ENCODE measurements around the gene NRXN3. TPM values are rescaled to one million over a fixed set of nuclear protein-coding genes. Genes with fewer than 3 reads are reported as not detected.

NRXN3 gene
- total RNA-seq, 1 donor from 2014 or later: 38.1 TPM

DNA sequence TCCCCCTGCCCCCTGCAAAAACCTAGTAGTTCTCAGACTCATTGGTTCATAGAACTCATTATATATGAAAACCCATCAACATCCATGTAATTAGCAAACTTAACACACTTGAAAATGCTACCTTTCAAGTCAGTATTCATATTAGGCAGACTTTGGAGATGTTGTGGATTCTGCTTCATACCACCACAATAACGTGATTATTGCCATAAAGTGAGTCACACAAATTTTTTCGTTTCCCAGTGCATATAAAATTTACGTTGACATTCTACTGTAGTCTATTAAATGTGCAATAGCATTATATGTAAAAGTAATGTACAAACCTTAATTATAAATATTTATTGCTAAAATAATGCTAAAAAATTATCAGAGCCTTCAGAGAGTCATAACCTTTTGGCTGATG lies 1387.1 kb downstream of the NRXN3 start:
- no peak for ATAC-seq
- intact Hi-C loops (cut with DNase I): no loop called here

DNA sequence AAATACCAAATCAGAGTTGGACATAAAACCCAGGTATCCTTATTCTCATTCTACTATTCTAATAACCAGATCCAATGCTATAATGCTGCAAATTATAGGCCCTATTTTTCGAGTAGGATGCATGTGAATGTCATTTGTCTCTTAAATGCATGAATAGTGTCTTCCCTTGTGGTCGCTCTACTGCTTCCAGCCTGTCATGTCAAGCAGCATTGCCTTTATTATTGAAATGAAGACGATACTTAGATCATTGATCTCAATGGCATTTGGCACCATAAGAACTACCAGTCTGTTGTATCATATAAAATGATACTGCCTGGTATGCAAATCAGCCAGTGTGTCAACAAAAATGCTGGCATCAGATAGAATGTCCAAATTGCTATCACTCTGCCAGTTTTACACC lies 1392.0 kb downstream of the NRXN3 start:
- ATAC-seq (no peak), DNase-seq (ENCODE audit: low spot score) (no peak)
- intact Hi-C loops (cut with DNase I): no loop called here

More for the DNA sequence above, 1387.1 kb downstream of the NRXN3 start:
- DNase-seq (ENCODE audit: low spot score): no peak

DNA sequence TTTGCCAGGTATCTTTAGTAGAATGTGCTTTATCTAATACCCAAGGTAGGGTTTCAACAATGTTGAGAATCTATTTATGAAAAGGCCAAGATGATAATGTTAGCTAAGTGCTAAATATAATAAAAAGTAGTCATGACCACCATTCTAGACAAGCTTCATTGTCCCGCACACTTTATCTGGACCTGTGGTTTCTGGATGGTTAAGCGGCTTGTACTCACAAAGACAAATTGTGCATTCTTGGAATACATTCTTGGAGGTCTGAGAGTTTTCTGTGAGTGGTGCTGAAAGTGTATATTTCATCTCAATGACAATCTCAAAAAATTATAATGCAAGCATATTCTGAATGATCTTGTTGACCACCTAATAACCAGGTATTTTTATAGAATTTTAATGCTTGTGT lies 1394.2 kb downstream of the NRXN3 start:
- intact Hi-C loops (cut with DNase I): no loop called here
- DNase-seq (ENCODE audit: low spot score) (no peak), ATAC-seq (no peak)

DNA sequence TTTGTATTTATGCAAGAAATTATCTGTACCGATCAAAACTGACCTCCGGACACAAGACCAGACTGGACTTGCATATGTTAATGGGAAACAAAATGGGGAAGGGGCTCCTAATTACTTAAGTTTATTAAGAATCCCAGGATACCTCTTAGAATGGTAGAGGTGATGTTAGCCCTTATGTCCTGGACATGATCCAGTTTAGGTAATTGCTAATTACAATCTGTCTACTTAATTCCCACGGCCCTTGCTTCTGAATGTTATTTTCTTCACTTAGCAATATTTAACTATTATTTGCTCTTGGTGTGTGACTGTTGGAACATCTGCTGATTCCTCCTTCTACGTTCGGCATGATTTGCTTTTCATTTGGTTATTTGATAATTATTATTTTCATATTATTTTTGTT lies 1397.1 kb downstream of the NRXN3 start:
- DNase-seq (ENCODE audit: low spot score) (no peak), ATAC-seq (no peak)
- intact Hi-C loops (cut with DNase I): no loop called here

DNA sequence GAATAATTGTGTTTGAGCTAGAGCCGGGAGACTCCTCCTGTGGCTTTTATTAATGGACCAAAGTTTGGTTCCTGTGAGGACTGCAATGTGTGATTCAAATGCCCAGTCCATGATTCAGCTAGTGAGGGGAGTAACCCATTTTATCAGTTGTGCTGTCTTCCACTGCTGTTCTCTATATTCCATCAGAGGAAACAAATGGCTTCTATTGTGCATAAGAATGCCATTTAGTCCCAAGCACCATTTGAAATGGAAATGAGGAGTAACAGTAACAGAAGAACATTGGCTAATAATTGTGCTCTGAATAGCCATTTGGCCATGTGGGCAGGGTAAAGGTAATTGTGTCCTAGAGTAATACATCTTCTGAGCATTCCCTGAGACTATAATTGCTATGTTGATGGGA lies 1398.4 kb downstream of the NRXN3 start:
- no peak for ATAC-seq
- no peak for DNase-seq (ENCODE audit: low spot score)
- intact Hi-C loops (cut with DNase I): no loop called here

DNA sequence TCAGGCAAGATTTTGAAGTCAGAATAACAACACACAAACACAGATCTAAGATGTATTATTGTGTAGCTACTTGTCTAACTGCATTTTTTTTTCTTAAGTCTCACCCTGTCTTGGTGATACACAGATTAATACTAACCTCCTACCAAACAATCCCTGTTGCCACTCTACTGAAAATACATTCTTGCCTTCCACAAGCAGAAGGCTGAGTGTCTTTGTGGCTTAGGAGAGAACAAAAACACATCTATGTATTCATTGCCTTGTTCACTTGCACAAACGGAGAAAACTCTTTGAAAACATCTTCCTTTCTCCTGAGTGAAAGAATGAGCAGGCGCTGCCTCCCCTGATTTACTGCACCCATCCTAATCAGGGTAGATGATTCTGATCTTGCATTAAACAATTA lies 1398.9 kb downstream of the NRXN3 start:
- ATAC-seq (no peak), DNase-seq (ENCODE audit: low spot score) (no peak)
- intact Hi-C loops (cut with DNase I): no loop called here

DNA sequence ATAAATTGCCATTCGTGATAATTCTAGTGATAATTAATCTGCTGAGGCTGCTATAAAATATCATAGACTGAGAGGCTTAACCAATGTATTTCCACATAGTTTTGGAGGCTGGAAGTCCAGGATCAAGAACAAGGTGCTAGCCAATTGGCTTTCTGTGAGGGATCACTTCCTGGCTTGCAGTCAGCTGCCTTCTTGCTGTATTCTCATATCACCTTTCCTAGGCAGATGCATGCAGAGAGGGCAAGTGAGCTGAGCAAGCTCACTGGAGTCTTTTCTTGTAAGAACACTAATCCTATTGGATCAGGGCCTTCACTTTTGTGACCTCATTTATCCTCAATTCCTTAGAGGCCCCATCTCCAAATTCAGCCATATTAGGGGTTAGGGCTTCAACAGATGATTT lies 1400.5 kb downstream of the NRXN3 start:
- intact Hi-C loops (cut with DNase I): no loop called here
- ATAC-seq: no peak
- no peak for DNase-seq (ENCODE audit: low spot score)

DNA sequence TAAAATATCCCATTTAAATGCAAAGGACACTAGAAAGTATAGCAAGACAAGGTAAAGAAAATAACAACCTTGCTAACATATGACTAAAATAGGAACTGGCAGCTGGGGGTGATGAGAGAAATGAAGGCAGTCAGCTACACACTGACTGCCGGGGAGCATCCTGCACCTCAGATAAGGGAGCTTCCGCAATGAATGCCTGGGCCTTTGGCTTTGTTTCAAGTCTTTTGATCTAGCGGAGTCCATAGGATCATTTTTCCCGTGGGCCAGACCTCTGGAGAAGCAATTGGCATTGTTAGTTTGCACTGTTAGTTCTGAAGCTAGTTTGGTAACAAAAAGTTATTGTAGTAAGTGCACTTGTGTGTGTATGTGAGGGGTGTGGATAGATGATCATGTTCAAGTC lies 1401.2 kb downstream of the NRXN3 start:
- intact Hi-C loops (cut with DNase I): no loop called here

DNA sequence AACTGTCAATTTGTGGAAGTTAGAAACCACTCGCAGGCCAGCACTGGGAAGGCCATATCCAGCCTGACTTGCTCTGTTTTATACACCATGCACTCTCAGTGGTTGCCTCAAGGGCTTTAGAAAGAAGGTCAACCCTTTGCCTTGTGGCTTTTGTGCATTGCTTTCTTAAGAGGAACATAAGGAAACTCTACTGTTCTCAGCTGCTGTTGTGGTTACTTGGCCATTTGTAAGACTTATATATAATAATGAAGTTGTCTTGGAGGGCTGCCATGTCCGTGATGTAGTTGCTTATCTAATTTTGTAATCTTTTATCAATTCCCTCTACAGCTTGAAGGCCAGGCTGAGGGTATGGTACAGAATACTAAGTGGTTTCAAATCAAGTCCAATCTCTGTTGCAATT lies 1403.3 kb downstream of the NRXN3 start:
- intact Hi-C loops (cut with DNase I): no loop called here
- ATAC-seq (no peak), DNase-seq (ENCODE audit: low spot score) (no peak)

More for the DNA sequence above, 1401.2 kb downstream of the NRXN3 start:
- no peak for ATAC-seq
- DNase-seq (ENCODE audit: low spot score): no peak

DNA sequence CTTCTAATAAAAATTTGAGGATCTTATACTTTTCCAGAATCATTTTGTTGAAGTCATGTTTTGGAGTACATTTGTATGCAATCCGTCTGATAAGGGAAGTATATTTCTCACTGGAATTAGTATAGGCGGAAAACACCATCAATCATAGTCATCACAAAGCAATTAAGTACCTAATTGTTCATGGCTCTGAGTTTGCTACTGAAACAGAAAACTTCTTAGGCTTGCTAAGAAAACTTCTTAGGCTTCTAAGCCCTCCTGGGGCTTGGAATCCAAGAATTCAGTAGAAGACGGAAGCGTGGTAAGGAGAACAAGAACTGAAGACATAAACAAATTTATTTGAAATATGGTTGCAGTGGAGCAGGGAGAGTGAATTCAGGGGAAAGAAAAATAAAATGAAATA lies 1404.9 kb downstream of the NRXN3 start:
- DNase-seq (ENCODE audit: low spot score) (no peak), ATAC-seq (no peak)
- intact Hi-C loops (cut with DNase I): no loop called here

DNA sequence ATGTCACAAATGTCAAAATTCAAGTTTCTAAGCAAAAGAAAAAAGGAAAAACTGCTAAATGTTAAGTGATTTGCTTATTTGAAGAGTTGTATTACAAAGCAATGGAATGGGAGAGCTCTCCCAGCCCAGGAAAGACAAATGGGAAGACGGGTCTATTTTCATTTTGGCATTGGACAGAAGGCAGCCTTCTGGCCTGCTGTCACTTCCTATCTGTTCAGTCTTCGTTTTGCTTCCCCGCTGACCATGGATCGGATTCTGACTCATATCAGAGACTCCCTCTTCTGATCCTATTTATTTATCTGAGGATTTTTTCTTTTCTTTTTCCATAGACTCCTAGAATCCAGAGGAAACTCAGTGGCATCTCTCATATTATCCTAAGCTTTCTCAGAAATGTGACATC lies 1406.3 kb downstream of the NRXN3 start:
- intact Hi-C loops (cut with DNase I): no loop called here
- ATAC-seq (no peak), DNase-seq (ENCODE audit: low spot score) (no peak)

DNA sequence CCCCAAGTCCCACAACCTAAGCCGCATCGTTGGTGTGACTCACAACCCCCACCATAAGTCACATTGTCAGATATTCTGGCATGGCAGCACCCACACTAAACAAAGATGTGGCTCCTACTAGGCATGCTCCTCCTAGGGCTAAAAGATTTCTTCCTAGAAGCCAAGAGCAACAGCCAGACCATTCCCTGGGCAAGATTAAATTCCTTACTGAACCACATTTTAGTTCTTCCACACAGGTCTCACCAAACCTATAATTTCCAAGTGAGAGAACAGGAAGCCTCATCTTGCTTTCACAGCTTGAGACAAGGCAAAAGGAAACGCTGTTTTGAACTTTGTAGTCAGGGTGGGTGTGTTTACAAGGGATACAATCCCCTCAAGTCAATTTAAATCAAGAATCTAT lies 1408.3 kb downstream of the NRXN3 start:
- DNase-seq (ENCODE audit: low spot score): no peak
- no peak for ATAC-seq
- intact Hi-C loops (cut with DNase I): no loop called here

DNA sequence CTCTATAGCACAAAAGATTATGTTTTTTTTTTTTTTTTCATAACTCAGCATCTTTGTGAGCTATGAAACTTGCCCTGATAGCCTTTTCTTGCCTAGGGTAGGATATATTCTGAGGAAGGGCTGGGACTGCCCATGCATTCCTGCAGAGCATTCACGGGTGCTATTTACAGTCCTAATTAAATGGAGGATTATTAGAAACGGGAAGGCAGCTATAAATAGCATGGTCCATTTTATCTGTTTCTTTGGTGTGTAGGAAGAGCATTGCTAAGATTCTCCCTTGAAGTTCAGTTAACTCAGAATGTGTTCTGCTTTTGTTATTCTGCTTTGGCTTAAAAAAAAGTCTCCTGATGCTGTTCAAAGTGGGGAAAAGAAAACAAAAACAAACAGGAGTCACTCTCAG lies 1410.2 kb downstream of the NRXN3 start:
- ATAC-seq (no peak), DNase-seq (ENCODE audit: low spot score) (no peak)
- intact Hi-C loops (cut with DNase I): no loop called here

DNA sequence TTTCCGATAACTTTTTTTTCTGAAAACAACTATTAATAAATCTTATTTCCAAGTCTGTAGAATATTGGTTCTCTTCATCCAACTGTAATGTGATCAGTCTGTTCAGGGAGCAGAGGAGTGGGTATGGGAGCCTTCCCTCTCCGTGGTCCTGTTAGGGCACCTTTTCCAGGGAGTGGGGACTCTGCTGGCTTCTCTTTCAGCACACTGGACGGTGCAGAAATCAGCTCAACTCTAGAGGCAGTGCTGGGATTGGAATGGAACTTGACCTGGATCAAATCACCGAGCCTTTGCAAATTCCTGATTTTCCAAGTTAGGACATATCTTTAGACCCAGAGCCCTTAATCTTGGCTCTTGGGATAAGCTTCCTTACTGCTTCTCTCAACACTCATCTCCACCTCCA lies 1410.7 kb downstream of the NRXN3 start:
- intact Hi-C loops (cut with DNase I): no loop called here
- ATAC-seq: no peak
- no peak for DNase-seq (ENCODE audit: low spot score)

DNA sequence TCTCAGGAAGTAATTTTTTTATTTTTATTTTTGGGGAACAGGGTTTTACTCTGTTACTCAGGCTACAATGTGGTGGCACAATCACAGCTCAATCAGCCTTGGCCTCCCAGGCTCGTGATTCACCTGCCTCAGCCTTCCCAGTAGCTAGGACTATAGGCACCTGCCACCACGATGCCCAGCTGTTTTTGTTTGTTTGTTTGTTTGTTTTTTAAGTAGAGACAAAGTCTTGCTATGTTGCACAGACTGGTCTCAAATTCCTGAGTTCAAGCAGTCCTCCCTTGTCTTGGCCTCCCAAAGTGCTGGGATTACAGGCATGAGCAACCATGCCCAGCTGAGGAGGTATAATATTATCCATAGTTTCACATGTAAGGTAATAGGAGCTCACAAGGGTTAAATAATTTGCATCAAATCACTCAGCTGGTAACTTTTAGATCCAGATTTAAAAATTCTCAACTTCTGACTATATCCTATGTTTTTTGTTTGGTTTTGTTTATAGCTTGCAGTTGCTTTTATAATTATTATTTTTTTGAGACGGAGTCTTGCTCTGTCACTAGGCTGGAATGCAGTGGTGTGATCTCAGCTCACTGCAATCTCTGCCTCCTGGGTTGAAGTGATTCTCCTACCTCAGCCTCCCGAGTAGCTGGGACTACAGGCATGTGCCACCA lies 1411.9 kb downstream of the NRXN3 start:
- intact Hi-C loops (cut with DNase I): no loop called here
- ATAC-seq (no peak), DNase-seq (ENCODE audit: low spot score) (no peak)

DNA sequence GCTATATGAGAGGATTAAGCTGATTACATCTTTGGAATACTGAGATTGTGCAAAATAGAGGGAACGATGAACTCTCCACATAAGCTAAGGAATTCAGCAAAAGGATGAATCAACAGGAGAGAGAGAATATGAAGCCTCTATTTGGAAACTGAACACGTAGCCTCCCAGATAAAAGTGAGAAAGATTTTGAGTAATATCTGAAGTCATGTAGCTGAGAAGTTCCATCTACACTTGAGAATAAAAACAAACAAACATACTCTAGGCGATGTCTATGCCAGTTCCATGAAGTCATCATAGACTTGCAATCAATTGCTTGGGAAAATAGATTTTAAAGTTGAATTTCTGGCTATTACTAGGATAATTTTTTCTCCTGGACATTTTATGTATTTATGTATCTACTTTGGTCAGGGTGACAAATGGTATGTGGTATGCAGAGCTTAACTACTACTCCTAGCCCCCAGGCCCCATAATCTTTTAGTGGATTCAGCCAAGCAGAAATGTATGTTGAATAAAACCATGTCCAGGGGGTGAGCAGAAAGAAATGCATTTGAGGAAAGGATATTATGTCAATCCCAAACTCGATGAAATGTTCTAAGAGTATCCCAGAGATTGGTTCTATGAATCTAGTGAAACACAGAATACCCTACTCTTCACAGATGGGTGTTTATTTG lies 1413.7 kb downstream of the NRXN3 start:
- ATAC-seq: no peak
- no peak for DNase-seq (ENCODE audit: low spot score)
- intact Hi-C loops (cut with DNase I): no loop called here

DNA sequence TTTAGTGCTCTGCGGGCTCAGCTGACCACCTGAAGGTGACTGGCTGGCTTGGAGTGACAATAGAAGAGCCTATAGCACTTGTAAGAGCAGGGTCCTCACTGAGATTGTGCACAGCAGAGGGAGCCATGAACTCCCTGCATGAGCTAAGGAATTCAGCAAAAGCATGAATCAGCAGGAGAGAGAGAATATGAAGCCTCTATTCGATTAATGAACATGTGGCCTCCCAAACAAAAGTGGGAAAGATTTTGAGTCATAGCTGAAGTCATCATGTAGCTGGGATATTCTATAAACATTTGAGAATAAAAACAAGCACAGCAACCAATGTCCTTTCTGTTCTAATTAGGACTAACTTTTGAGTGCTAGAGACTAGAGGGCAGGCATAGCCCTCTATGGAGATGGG lies 1414.5 kb downstream of the NRXN3 start:
- no peak for DNase-seq (ENCODE audit: low spot score)
- intact Hi-C loops (cut with DNase I): no loop called here
- ATAC-seq: no peak

DNA sequence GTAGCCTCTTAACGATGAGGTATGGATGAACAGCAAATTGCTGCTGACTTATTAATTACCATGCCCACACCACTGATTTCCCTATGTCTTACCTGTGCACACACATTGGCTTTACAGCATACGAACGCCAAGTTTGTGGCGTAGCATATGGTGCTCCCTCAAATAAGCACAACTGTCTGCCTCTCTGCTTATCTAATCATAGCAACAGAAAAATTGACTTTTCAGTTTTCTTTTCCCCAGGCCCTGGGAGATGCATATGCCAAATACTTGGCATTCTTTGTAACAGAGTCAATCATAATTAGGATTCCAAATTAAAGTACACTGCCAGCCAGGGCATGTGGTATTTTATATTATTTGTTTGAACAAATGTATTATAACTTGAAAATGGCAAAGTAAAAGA lies 1415.7 kb downstream of the NRXN3 start:
- intact Hi-C loops (cut with DNase I): no loop called here
- DNase-seq (ENCODE audit: low spot score) (no peak), ATAC-seq (no peak)

DNA sequence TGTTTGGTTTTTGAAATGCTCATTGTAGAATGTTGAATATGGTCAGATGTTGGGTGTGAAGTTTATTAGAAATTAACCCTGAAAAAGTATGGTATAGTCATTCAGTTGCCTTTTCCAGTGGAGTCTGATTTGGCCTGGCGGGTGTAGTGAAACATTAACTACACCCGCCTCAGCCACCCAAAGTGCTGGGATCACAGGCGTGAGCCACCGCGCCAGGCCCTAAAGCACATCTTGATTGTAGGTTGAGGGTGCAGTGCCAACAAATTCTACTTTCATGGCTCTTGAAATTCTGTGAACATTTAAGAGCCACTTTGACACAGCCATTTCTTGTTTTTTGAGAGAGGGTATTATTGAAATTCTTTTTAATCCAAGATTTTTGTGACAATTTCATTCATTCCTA lies 1416.2 kb downstream of the NRXN3 start:
- intact Hi-C loops (cut with DNase I): no loop called here
- ATAC-seq: no peak
- DNase-seq (ENCODE audit: low spot score): no peak

DNA sequence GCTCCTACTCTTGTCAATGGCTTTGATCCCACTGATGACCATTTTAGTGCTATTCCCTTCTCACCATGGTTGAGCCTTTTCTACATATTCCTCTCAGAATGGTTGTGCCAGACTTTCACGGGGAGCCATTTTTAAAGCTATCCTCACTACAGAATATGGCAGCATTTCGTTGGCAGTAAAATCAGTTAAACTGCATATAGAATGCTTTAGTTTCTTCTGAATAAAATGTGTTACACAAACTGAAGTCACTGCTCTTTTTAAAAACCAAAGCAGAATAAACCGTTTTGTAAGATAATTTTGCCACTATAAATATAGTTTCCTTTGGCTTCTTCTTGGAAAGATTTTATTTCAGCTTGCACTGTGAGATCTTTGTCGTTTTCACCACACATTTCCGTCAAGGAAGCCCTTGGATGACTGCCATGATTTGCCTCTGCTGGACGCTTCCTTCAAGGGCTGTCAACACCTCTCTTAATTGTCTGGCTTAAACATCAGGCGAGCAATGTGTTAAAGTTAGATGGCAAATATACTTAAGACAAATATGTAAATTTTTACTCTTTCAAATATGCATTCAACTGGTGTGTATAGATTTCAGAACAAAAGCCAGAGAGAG lies 1416.9 kb downstream of the NRXN3 start:
- intact Hi-C loops (cut with DNase I): no loop called here
- ATAC-seq (no peak), DNase-seq (ENCODE audit: low spot score) (no peak)

DNA sequence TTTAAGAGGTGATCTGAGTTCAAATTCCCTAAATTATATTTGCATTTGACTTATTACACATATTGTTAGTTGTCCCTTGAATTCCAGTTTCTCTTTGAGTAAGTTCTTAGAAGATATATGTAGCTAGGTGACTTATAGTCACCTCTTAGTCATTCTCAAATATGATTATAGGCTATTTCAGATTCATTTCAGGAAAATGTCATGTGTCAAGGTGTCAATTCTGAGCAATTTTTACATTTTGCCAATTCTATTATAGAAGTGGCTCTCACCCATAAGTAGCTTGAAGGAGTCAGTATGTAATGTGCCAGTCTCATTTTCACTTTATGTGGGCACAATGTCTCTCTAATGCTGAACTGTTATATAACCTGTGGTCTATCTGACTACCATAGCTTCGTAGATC lies 1417.7 kb downstream of the NRXN3 start:
- intact Hi-C loops (cut with DNase I): no loop called here
- ATAC-seq (no peak), DNase-seq (ENCODE audit: low spot score) (no peak)

Measured in sciatic nerve (tissue), 2 donors.